ENCODE measurements around the gene PXDC1. TPM values are rescaled to one million over a fixed set of nuclear protein-coding genes. Genes with fewer than 3 reads are reported as not detected.
"Not testable (repeated sequence)": the region's sequence is repeated elsewhere in the genome, so short reads cannot be mapped to it uniquely, and the experiment has no call there.

Gene PXDC1
- total RNA-seq, 1 experiment from 2014 or later: 6.3 TPM

GRCh38 chr6:3775847-3776246 is 24.3 kb upstream of the PXDC1 start (continued):
- TF ChIP-seq EZH2phosphoT487 (IDR thresholded peaks at IDR 0.05; ENCODE audit: borderline replicate concordance): no peak

GRCh38 chr6:3775386-3775785 is 23.9 kb upstream of the PXDC1 start:
- POLR2A ChIA-PET: no interaction called here
- no peak overlapping the region for H3K4me2 ChIP-seq (ENCODE audit: low read length)
- CTCF ChIA-PET: interaction anchor here (1.0 kb wide), 1 partner anchor 203 kb away, joined by 4 read pairs; no protein-coding TSS in a partner anchor

GRCh38 chr6:3773678-3774298 is 22.3 kb upstream of the PXDC1 start:
- ChIA-PET CTCF (no interaction called here), POLR2A (no interaction called here), RAD21 (ENCODE audit: low non-redundant PET in 1 of 2, low total read pairs in 2 of 2, uncharacterized antibody in 2 of 2, unreplicated experiment in 2 of 2) (no interaction called here)
- Histone ChIP-seq H2AFZ (ENCODE audit: low read depth, low read length, poor library complexity, severe bottlenecking) (no peak overlapping the region), H3K36me3 (ENCODE audit: control insufficient read depth in 1 of 2, insufficient read depth in 2 of 2, low read length in 2 of 2) (no peaks in the 10 kb centered on the region), H3K79me2 (ENCODE audit: insufficient read depth, low read length) (no peaks in the 10 kb centered on the region), H3K27ac (ENCODE audit: low read depth, low read length) (no peak overlapping the region), H3K9ac (ENCODE audit: low read length) (no peak overlapping the region), H3K4me3 (replicated peaks in 1 of 2; ENCODE audit: low read depth in 1 of 2, low read length in 2 of 2) (no peak overlapping the region), H3K9me2 (ENCODE audit: insufficient read depth) (no peaks in the 10 kb centered on the region), H3K27me3 (ENCODE audit: insufficient read depth, low read length) (no peaks in the 10 kb centered on the region), H3K4me1 (ENCODE audit: control insufficient read depth in 1 of 2, insufficient read depth in 2 of 2, low read length in 2 of 2) (no peaks in the 10 kb centered on the region), H4K20me1 (ENCODE audit: insufficient read depth) (no peaks in the 10 kb centered on the region), H3K9me3 (ENCODE audit: control insufficient read depth in 1 of 2, insufficient read depth in 1 of 2, low read depth in 1 of 2, low read length in 2 of 2) (no peaks in the 10 kb centered on the region), H3K4me2 (ENCODE audit: low read length) (no peak overlapping the region)
- TF ChIP-seq MAX (IDR thresholded peaks at IDR 0.05) (no peak), ZBTB33 (IDR thresholded peaks at IDR 0.05; ENCODE audit: extremely low read depth, insufficient replicate concordance, low read length) (no peak)
- BruUV-seq (replicated peaks): no TSS peak
- DNase-seq (ENCODE audit: low read depth, low spot score) (no peak), ATAC-seq (no peak)
- intact Hi-C loops (cut with micrococcal nuclease): no loop called here

More at GRCh38 chr6:3775386-3775785, 23.9 kb upstream of the PXDC1 start:
- Histone ChIP-seq H3K9me2 (ENCODE audit: insufficient read depth) (no peaks in the 10 kb centered on the region), H3K4me1 (ENCODE audit: control insufficient read depth in 1 of 2, insufficient read depth in 2 of 2, low read length in 2 of 2) (no peaks in the 10 kb centered on the region), H3K27ac (ENCODE audit: low read depth, low read length) (no peak overlapping the region), H3K36me3 (ENCODE audit: control insufficient read depth in 1 of 2, insufficient read depth in 2 of 2, low read length in 2 of 2) (no peaks in the 10 kb centered on the region), H3K27me3 (ENCODE audit: insufficient read depth, low read length) (no peaks in the 10 kb centered on the region), H3K9me3 (ENCODE audit: control insufficient read depth in 1 of 2, insufficient read depth in 1 of 2, low read depth in 1 of 2, low read length in 2 of 2) (no peaks in the 10 kb centered on the region), H2AFZ (ENCODE audit: low read depth, low read length, poor library complexity, severe bottlenecking) (no peak overlapping the region), H3K9ac (ENCODE audit: low read length) (no peak overlapping the region), H3K79me2 (ENCODE audit: insufficient read depth, low read length) (no peaks in the 10 kb centered on the region), H3K4me3 (replicated peaks in 1 of 2; ENCODE audit: low read depth in 1 of 2, low read length in 2 of 2) (no peak overlapping the region), H4K20me1 (ENCODE audit: insufficient read depth) (no peaks in the 10 kb centered on the region)
- RAD21 ChIA-PET (ENCODE audit: low non-redundant PET in 1 of 2, low total read pairs in 2 of 2, uncharacterized antibody in 2 of 2, unreplicated experiment in 2 of 2): no interaction called here
- TF ChIP-seq ZNF274 (IDR thresholded peaks at IDR 0.05; ENCODE audit: low read depth, low read length): no peak
- BruUV-seq (replicated peaks): no TSS peak
- no peak for DNase-seq (ENCODE audit: low read depth, low spot score)
- ATAC-seq: no peak
- intact Hi-C loops (cut with micrococcal nuclease): no loop called here

GRCh38 chr6:3772127-3772999 is 20.9 kb upstream of the PXDC1 start:
- CTCF ChIA-PET; H3K4me2 ChIP-seq (ENCODE audit: low read length); H3K27ac ChIP-seq (ENCODE audit: low read depth, low read length); DNase-seq (ENCODE audit: low read depth, low spot score); intact Hi-C loops (cut with micrococcal nuclease); H3K36me3 ChIP-seq (ENCODE audit: control insufficient read depth in 1 of 2, insufficient read depth in 2 of 2, low read length in 2 of 2); H2AFZ ChIP-seq (ENCODE audit: low read depth, low read length, poor library complexity, severe bottlenecking); BruUV-seq (replicated peaks); H4K20me1 ChIP-seq (ENCODE audit: insufficient read depth); H3K9ac ChIP-seq (ENCODE audit: low read length); ATAC-seq; H3K4me3 ChIP-seq (replicated peaks in 1 of 2; ENCODE audit: low read depth in 1 of 2, low read length in 2 of 2); H3K27me3 ChIP-seq (ENCODE audit: insufficient read depth, low read length); H3K4me1 ChIP-seq (ENCODE audit: control insufficient read depth in 1 of 2, insufficient read depth in 2 of 2, low read length in 2 of 2); RAD21 ChIA-PET (ENCODE audit: low non-redundant PET in 1 of 2, low total read pairs in 2 of 2, uncharacterized antibody in 2 of 2, unreplicated experiment in 2 of 2); H3K9me2 ChIP-seq (ENCODE audit: insufficient read depth); H3K9me3 ChIP-seq (ENCODE audit: control insufficient read depth in 1 of 2, insufficient read depth in 1 of 2, low read depth in 1 of 2, low read length in 2 of 2); H3K79me2 ChIP-seq (ENCODE audit: insufficient read depth, low read length): not testable (repeated sequence)
- POLR2A ChIA-PET: interaction anchor here (1.2 to 1.4 kb wide), 2 partner anchors 13 to 54 kb away, joined by 3 read pairs; no protein-coding TSS in a partner anchor
